ENCODE results near the gene CCDC12.

Gene CCDC12

GRCh38 chr3:46953234-46954010 lies 23.1 kb downstream of the CCDC12 start:
- no peak for DNase-seq

GRCh38 chr3:46952813-46953212 lies 23.7 kb downstream of the CCDC12 start:
- no peak for DNase-seq

GRCh38 chr3:46950650-46951241 lies 25.8 kb downstream of the CCDC12 start:
- DNase-seq = no peak

GRCh38 chr3:46950177-46950576 lies 26.4 kb downstream of the CCDC12 start:
- DNase-seq = no peak

- DNase-seq = no peak
Observed at GRCh38 chr3:46948830-46949671, 27.5 kb downstream of the CCDC12 start.

GRCh38 chr3:46947981-46948791 lies 28.4 kb downstream of the CCDC12 start:
- no peak for DNase-seq

GRCh38 chr3:46947546-46947901 lies 29.0 kb downstream of the CCDC12 start:
- no peak for DNase-seq

- no peak for DNase-seq
Observed at GRCh38 chr3:46946856-46947545, 29.5 kb downstream of the CCDC12 start.

- no peak for DNase-seq
Observed at GRCh38 chr3:46946416-46946815, 30.1 kb downstream of the CCDC12 start.

GRCh38 chr3:46944191-46944590 lies 32.4 kb downstream of the CCDC12 start:
- no peak for DNase-seq

GRCh38 chr3:46943237-46944187 lies 33.0 kb downstream of the CCDC12 start:
- DNase-seq = no peak

- DNase-seq = no peak
Observed at GRCh38 chr3:46942481-46943236, 33.9 kb downstream of the CCDC12 start.

- no peak for DNase-seq
Observed at GRCh38 chr3:46942076-46942475, 34.5 kb downstream of the CCDC12 start.

- no peak for DNase-seq
Observed at GRCh38 chr3:46939578-46940445, 36.7 kb downstream of the CCDC12 start.

- DNase-seq = no peak
Observed at GRCh38 chr3:46938118-46938517, 38.4 kb downstream of the CCDC12 start.

GRCh38 chr3:46936733-46937250 lies 39.8 kb downstream of the CCDC12 start:
- no peak for DNase-seq

GRCh38 chr3:46935989-46936558 lies 40.5 kb downstream of the CCDC12 start:
- DNase-seq = no peak

- DNase-seq = no peak
Observed at GRCh38 chr3:46935168-46935858, 41.2 kb downstream of the CCDC12 start.
